Measurements from ENCODE around the gene DNAH1. TPM values are rescaled to one million over a fixed set of nuclear protein-coding genes. Genes with fewer than 3 reads are reported as not detected.

DNAH1 gene
- total and polyA plus RNA-seq, 4 donors, result 4.2 to 12.9 (median 9.9) TPM

- Histone ChIP-seq H3K27me3 (ENCODE audit: control insufficient read depth, insufficient read depth, low read length) (no peaks in the 10 kb centered on the region), H3K4me1 (ENCODE audit: control insufficient read depth, insufficient read depth, low read length) (peaks cover 24% of the 10 kb centered on the region), H3K4me3 (ENCODE audit: low read depth, low read length) (no peak overlapping the region), H3K9me3 (ENCODE audit: control insufficient read depth, insufficient read depth, low read length) (no peaks in the 10 kb centered on the region), H3K36me3 (ENCODE audit: control insufficient read depth, insufficient read depth, low read length) (no peaks in the 10 kb centered on the region), H3K27ac (ENCODE audit: low read depth, low read length) (no peak overlapping the region)
- peak; percentile 35 to 94 (median 54) for DNase-seq (ENCODE audit: low read depth in 4 of 6, low spot score in 6 of 6)
- 28% methylated on average over 2 of the region's 7 CpGs for WGBS (ENCODE audit: insufficient coverage)
Measured at GRCh38 chr3:52428151-52429005, 112.3 kb downstream of the DNAH1 start.

- no peaks in the 10 kb centered on the region for H3K36me3 ChIP-seq (ENCODE audit: control insufficient read depth, insufficient read depth, low read length)
- no peaks in the 10 kb centered on the region for H3K9me3 ChIP-seq (ENCODE audit: control insufficient read depth, insufficient read depth, low read length)
- peaks cover 30% of the 10 kb centered on the region for H3K4me1 ChIP-seq (ENCODE audit: control insufficient read depth, insufficient read depth, low read length)
- H3K4me3 ChIP-seq (ENCODE audit: low read depth, low read length), result no peak overlapping the region
- no peak for DNase-seq (ENCODE audit: low read depth in 4 of 6, low spot score in 6 of 6)
- H3K27ac ChIP-seq (ENCODE audit: low read depth, low read length), result no peak overlapping the region
- 40% methylated on average over 1 of the region's 3 CpGs for WGBS (ENCODE audit: insufficient coverage)
- H3K27me3 ChIP-seq (ENCODE audit: control insufficient read depth, insufficient read depth, low read length), result no peaks in the 10 kb centered on the region
Measured at GRCh38 chr3:52429031-52429430, 112.9 kb downstream of the DNAH1 start.

- Histone ChIP-seq H3K4me3 (ENCODE audit: low read depth, low read length) (no peak overlapping the region), H3K27ac (ENCODE audit: low read depth, low read length) (no peak overlapping the region), H3K9me3 (ENCODE audit: control insufficient read depth, insufficient read depth, low read length) (no peaks in the 10 kb centered on the region), H3K36me3 (ENCODE audit: control insufficient read depth, insufficient read depth, low read length) (no peaks in the 10 kb centered on the region), H3K27me3 (ENCODE audit: control insufficient read depth, insufficient read depth, low read length) (no peaks in the 10 kb centered on the region), H3K4me1 (ENCODE audit: control insufficient read depth, insufficient read depth, low read length) (peaks cover 36% of the 10 kb centered on the region)
- WGBS (ENCODE audit: insufficient coverage), result 64% methylated on average over 5 of the region's 7 CpGs
- DNase-seq (ENCODE audit: low read depth in 4 of 6, low spot score in 6 of 6), result no peak
Measured at GRCh38 chr3:52429779-52430415, 113.8 kb downstream of the DNAH1 start.

GRCh38 chr3:52430416-52430810 lies 114.3 kb downstream of the DNAH1 start:
- DNase-seq (ENCODE audit: low read depth in 4 of 6, low spot score in 6 of 6), result no peak
- H3K9me3 ChIP-seq (ENCODE audit: control insufficient read depth, insufficient read depth, low read length), result no peaks in the 10 kb centered on the region
- H3K27me3 ChIP-seq (ENCODE audit: control insufficient read depth, insufficient read depth, low read length), result no peaks in the 10 kb centered on the region
- peaks cover 39% of the 10 kb centered on the region for H3K4me1 ChIP-seq (ENCODE audit: control insufficient read depth, insufficient read depth, low read length)
- 100% methylated on average over 4 of the region's 9 CpGs for WGBS (ENCODE audit: insufficient coverage)
- H3K4me3 ChIP-seq (ENCODE audit: low read depth, low read length), result no peak overlapping the region
- H3K27ac ChIP-seq (ENCODE audit: low read depth, low read length), result no peak overlapping the region
- H3K36me3 ChIP-seq (ENCODE audit: control insufficient read depth, insufficient read depth, low read length), result no peaks in the 10 kb centered on the region

GRCh38 chr3:52431459-52432223 lies 115.5 kb downstream of the DNAH1 start:
- Histone ChIP-seq H3K27me3 (ENCODE audit: control insufficient read depth, insufficient read depth, low read length) (no peaks in the 10 kb centered on the region), H3K9me3 (ENCODE audit: control insufficient read depth, insufficient read depth, low read length) (no peaks in the 10 kb centered on the region), H3K4me3 (ENCODE audit: low read depth, low read length) (no peak overlapping the region), H3K27ac (ENCODE audit: low read depth, low read length) (no peak overlapping the region), H3K4me1 (ENCODE audit: control insufficient read depth, insufficient read depth, low read length) (peaks cover 41% of the 10 kb centered on the region), H3K36me3 (ENCODE audit: control insufficient read depth, insufficient read depth, low read length) (no peaks in the 10 kb centered on the region)
- WGBS (ENCODE audit: insufficient coverage), result 85% methylated on average over 10 of the region's 10 CpGs
- DNase-seq (ENCODE audit: low read depth in 4 of 6, low spot score in 6 of 6), result no peak

GRCh38 chr3:52432225-52432624 lies 116.1 kb downstream of the DNAH1 start:
- H3K9me3 ChIP-seq (ENCODE audit: control insufficient read depth, insufficient read depth, low read length), result no peaks in the 10 kb centered on the region
- no peaks in the 10 kb centered on the region for H3K36me3 ChIP-seq (ENCODE audit: control insufficient read depth, insufficient read depth, low read length)
- WGBS (ENCODE audit: insufficient coverage), result 81% methylated on average over 6 of the region's 6 CpGs
- no peak overlapping the region for H3K4me3 ChIP-seq (ENCODE audit: low read depth, low read length)
- no peaks in the 10 kb centered on the region for H3K27me3 ChIP-seq (ENCODE audit: control insufficient read depth, insufficient read depth, low read length)
- H3K27ac ChIP-seq (ENCODE audit: low read depth, low read length), result peak overlapping the region; percentile 13
- H3K4me1 ChIP-seq (ENCODE audit: control insufficient read depth, insufficient read depth, low read length), result peaks cover 45% of the 10 kb centered on the region
- DNase-seq (ENCODE audit: low read depth in 4 of 6, low spot score in 6 of 6), result no peak

- 50% methylated on average over 1 of the region's 4 CpGs for WGBS (ENCODE audit: insufficient coverage)
- peaks cover 48% of the 10 kb centered on the region for H3K4me1 ChIP-seq (ENCODE audit: control insufficient read depth, insufficient read depth, low read length)
- no peaks in the 10 kb centered on the region for H3K36me3 ChIP-seq (ENCODE audit: control insufficient read depth, insufficient read depth, low read length)
- H3K27me3 ChIP-seq (ENCODE audit: control insufficient read depth, insufficient read depth, low read length), result no peaks in the 10 kb centered on the region
- peak overlapping the region; percentile 36 for H3K27ac ChIP-seq (ENCODE audit: low read depth, low read length)
- H3K9me3 ChIP-seq (ENCODE audit: control insufficient read depth, insufficient read depth, low read length), result no peaks in the 10 kb centered on the region
- no peak overlapping the region for H3K4me3 ChIP-seq (ENCODE audit: low read depth, low read length)
- DNase-seq (ENCODE audit: low read depth in 4 of 6, low spot score in 6 of 6), result peak in 1 of 6 donors; percentile 52
Measured at GRCh38 chr3:52432691-52433141, 116.6 kb downstream of the DNAH1 start.

GRCh38 chr3:52433328-52433995 lies 117.3 kb downstream of the DNAH1 start:
- Histone ChIP-seq H3K36me3 (ENCODE audit: control insufficient read depth, insufficient read depth, low read length) (peaks cover 2% of the 10 kb centered on the region), H3K9me3 (ENCODE audit: control insufficient read depth, insufficient read depth, low read length) (no peaks in the 10 kb centered on the region), H3K27ac (ENCODE audit: low read depth, low read length) (peak overlapping the region; percentile 36), H3K4me1 (ENCODE audit: control insufficient read depth, insufficient read depth, low read length) (peaks cover 48% of the 10 kb centered on the region), H3K4me3 (ENCODE audit: low read depth, low read length) (no peak overlapping the region), H3K27me3 (ENCODE audit: control insufficient read depth, insufficient read depth, low read length) (no peaks in the 10 kb centered on the region)
- DNase-seq (ENCODE audit: low read depth in 4 of 6, low spot score in 6 of 6), result peak in 1 of 6 donors; percentile 68
- 55% methylated on average over 6 of the region's 10 CpGs for WGBS (ENCODE audit: insufficient coverage)

- Histone ChIP-seq H3K27ac (ENCODE audit: low read depth, low read length) (no peak overlapping the region), H3K36me3 (ENCODE audit: control insufficient read depth, insufficient read depth, low read length) (peaks cover 2% of the 10 kb centered on the region), H3K4me3 (ENCODE audit: low read depth, low read length) (no peak overlapping the region), H3K27me3 (ENCODE audit: control insufficient read depth, insufficient read depth, low read length) (no peaks in the 10 kb centered on the region), H3K9me3 (ENCODE audit: control insufficient read depth, insufficient read depth, low read length) (no peaks in the 10 kb centered on the region), H3K4me1 (ENCODE audit: control insufficient read depth, insufficient read depth, low read length) (peaks cover 48% of the 10 kb centered on the region)
- WGBS (ENCODE audit: insufficient coverage), result 83% methylated on average over 6 of the region's 6 CpGs
- DNase-seq (ENCODE audit: low read depth in 4 of 6, low spot score in 6 of 6), result peak in 1 of 6 donors; percentile 6
Measured at GRCh38 chr3:52433996-52434479, 117.9 kb downstream of the DNAH1 start.
